ENCODE data around the gene PRPH. TPM values are rescaled to one million over a fixed set of nuclear protein-coding genes. Genes with fewer than 3 reads are reported as not detected.

PRPH gene
- total and polyA plus RNA-seq, 2 of the 8 experiments (the other 6 are each of a cell fraction or from before 2014, with no cell fraction given): 0.79 to 1.4 TPM

DNA sequence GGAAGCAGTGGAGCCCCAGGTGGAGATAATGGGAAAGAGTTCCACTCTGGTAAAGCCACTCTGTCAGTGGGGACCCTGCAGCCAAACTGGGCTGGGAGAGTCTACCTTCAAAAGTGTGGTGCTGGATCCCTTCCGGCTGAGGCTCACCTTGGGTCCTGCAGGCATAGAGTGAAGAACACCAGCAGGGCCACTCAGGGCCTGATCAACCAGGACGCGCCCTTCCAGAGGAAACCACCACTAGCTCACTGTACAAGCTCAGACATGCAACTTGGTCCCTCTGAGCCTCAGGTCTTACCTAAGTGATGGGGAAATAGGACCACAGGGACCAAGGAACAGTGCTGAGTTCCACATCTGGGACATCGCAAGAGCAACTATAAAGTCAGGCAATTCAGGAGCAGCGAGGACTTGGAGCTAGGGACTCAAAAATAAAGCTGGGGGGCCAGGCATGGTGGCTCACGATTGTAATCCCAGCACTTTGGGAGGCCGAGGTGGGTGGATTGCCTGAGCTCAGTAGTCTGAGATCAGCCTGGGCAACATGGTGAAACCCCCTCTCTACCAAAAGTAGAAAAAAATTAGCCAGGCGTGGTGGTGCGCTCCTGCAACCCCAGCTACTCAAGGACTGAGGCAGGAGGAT, 5.9 kb upstream of the PRPH start (continued):
- TF ChIP-seq HDAC2 (IDR thresholded peaks at IDR 0.05; ENCODE audit: borderline replicate concordance in 1 of 2, low read depth in 2 of 2, low read length in 2 of 2) (no peak), KDM5A (IDR thresholded peaks at IDR 0.05; ENCODE audit: low read length) (no peak), RBBP5 (IDR thresholded peaks at IDR 0.05; ENCODE audit: borderline replicate concordance, low read depth, low read length) (no peak), SP4 (IDR thresholded peaks at IDR 0.05; ENCODE audit: low read length) (no peak)

All from H1 (cell line).